GM12891 (cell line): ENCODE data around the gene AGBL1.

Source experiments
- PAX5 ChIP-seq: IDR thresholded peaks from 2 replicates; pipeline ENCODE4 v1.6.1; 2011; ENCODE audit warnings: low read length, moderate library complexity, mild to moderate bottlenecking; ENCODE audit not compliant: insufficient read depth, severe bottlenecking
- POLR2A ChIP-seq: IDR thresholded peaks from 2 replicates; pipeline ENCODE4 v1.6.1; 2011; ENCODE audit warnings: low read depth, low read length, control low read depth
- POLR2AphosphoS5 ChIP-seq: IDR thresholded peaks from 2 replicates; pipeline ENCODE4 v1.6.1; 2011; ENCODE audit warnings: low read depth, low read length, control low read depth
- POU2F2 ChIP-seq: IDR thresholded peaks from 2 replicates; pipeline ENCODE4 v1.6.1; 2011; ENCODE audit warnings: low read depth, mild to moderate bottlenecking, control low read depth, low read length, moderate library complexity
- SPI1 ChIP-seq: IDR thresholded peaks from 2 replicates; pipeline ENCODE4 v1.6.1; 2011; ENCODE audit warnings: low read depth, low read length, control low read depth
- TAF1 ChIP-seq: IDR thresholded peaks from 2 replicates; pipeline ENCODE4 v1.6.1; 2011; ENCODE audit warnings: low read depth, low read length, control low read depth

DNA sequence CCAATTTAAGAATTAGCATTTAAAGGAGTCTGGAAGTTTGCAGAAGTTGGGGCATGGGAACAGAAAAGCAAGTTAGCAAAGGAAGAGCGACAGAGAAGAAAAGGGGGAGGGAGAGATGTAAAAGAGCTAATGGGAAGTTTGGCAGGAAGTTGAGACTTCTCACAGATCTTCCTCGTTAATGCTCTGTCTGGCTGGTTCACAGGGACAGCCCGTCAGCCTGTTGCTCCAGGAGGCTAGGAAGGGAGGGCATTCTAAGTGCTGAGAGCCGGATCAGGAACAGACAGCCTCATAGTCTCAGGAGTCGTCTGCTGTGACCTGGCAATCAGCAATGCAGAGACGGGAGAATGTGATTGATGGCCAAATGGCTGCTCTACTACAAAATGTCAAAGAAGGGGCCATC is 150.3 kb downstream of the AGBL1 start:
- TF ChIP-seq POLR2A (no peak), TAF1 (no peak), POLR2AphosphoS5 (no peak), POU2F2 (no peak), PAX5 (no peak), SPI1 (no peak)
